GM21825 (cell line): Measurements from ENCODE around the gene SERPINB2.

ENCODE experiments used
- ATAC-seq: cut with Tn5 transposase; IDR thresholded peaks from one replicate; pipeline ENCODE4 v1.9.1; 2021; ENCODE audit warnings: mild to moderate bottlenecking, moderate library complexity; ENCODE audit not compliant: unreplicated experiment

Gene SERPINB2, protein sequence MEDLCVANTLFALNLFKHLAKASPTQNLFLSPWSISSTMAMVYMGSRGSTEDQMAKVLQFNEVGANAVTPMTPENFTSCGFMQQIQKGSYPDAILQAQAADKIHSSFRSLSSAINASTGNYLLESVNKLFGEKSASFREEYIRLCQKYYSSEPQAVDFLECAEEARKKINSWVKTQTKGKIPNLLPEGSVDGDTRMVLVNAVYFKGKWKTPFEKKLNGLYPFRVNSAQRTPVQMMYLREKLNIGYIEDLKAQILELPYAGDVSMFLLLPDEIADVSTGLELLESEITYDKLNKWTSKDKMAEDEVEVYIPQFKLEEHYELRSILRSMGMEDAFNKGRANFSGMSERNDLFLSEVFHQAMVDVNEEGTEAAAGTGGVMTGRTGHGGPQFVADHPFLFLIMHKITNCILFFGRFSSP

GRCh38 chr18:63887424-63887823 is at the start of gene SERPINB2:
SERPINB2 (plus strand) TSS chr18:63887705; CDS start chr18:63891445, 3,740 bp downstream.
- ATAC-seq = no peak

GRCh38 chr18:63843008-63843407 is 44.5 kb upstream of the SERPINB2 start:
- ATAC-seq = no peak

DNA sequence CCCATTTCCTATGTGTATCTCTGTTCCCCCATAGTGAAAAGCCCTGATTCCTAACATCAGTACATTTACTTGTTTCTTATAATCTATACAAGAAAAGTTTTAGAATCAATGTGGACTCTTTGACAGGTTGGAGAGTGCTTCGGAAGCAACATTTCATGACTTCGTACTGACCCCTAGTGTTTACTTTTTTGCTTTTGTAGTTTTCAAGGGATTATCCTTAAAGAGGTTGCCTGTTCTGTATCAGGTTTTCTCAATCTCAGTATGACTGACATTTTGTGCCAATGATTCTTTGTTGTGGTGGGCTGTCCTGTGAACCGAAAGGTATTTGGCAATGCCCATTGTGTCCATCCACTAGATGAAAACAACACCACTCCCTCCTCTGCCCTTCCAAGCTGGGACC is 43.3 kb upstream of the SERPINB2 start:
- ATAC-seq = peak; percentile 51

DNA sequence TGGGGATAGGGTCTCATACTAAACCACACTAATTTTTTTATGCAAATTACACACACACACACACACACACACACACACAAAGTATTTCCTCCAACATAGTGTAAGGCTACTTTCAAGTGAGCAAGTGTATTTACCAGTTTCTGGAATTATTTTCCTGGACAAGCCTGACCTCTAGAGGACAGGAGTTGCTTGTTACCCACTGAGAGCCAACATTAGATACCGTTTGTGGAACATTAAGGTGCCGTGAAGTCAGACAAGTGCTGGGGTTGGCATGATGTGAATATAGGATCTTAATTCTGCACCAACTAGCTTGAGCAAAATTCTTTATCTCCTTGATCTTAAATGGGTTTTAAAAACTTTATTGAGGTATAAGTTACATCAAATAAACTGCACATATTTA is 39.3 kb upstream of the SERPINB2 start:
- ATAC-seq = peak; percentile 64

- ATAC-seq = peak; percentile 67
Measured at GRCh38 chr18:63850020-63850419, 37.5 kb upstream of the SERPINB2 start.

- ATAC-seq = no peak
Measured at GRCh38 chr18:63850636-63851035, 36.9 kb upstream of the SERPINB2 start.

DNA sequence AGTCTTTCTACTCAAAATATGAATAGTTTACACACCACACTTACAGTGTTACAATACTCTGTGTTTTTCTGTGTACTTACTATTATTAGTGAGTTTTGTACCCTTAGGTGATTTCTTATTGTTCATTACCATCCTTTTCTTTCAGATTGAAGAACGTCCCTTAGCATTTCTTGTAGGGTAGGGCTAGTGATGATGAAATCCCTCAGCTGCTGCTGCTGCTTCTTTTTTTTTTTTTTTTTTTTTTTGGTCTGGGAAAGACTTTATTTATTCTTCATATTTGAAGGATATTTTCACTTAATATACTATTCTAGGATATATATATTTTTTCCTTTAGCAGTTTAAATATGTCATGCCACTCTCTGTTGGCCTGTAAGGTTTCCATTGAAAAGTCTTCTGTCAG is 29.0 kb upstream of the SERPINB2 start:
- no peak for ATAC-seq

- no peak for ATAC-seq
Measured at GRCh38 chr18:63859781-63860475, 27.6 kb upstream of the SERPINB2 start.

DNA sequence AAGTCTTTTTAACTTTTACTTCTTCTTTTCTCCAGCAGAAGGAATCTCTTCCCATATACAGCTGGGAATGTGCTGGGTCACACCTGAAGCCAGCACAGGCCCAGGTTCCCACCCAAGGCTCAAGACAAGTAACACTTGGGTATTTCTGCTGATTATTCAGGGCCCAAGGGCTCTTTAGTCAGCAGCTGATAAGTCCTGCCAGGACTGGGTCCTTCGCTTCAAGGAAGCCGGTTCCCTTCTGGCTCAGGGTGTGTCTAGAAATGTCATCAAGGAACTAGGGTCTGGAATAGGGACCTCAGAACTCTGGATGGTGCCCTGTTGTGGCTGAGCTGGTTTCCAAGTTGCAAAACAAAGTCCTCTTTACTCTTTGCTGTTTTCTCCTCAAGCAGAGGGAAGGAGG is 27.0 kb upstream of the SERPINB2 start:
- no peak for ATAC-seq

DNA sequence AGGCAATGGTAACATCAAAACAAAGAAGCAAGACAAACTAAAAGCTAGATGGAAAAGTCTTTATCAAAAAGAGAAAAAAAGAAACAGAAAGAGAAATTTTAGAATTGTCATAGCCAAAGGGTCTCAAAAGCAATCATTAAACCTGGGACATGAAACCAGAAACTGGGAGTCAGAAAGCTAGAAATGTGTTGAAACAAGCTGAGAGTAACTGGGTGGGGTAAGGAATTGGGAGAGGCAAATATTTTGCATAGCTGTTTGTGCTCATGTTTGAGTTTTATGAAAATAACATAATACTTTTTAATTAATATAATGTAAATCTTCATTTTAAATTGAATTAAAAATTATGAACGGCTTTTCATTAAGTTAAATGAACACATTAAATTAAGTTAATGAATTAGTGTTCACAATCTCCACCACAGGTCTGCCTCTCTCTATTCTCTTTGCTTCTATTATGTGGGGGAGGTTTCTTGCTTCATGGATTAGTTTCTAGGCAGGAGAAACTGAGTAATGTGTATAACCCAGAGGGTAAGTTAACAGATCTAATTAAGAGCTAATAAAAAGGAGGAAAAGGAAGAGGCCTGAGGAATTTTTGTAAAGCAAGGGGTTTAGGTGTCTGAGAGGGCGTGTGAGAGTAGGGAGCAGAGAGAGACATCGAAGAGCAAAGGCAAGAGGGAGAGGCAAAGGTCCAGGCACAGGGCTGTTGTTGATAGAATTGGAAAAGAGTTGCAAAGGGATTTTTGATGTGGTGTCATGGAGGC is 20.0 kb upstream of the SERPINB2 start:
- ATAC-seq = no peak

GRCh38 chr18:63868546-63868945 is 19.0 kb upstream of the SERPINB2 start:
- no peak for ATAC-seq

GRCh38 chr18:63869374-63869773 is 18.1 kb upstream of the SERPINB2 start:
- no peak for ATAC-seq

GRCh38 chr18:63869851-63870250 is 17.7 kb upstream of the SERPINB2 start:
- ATAC-seq = no peak

DNA sequence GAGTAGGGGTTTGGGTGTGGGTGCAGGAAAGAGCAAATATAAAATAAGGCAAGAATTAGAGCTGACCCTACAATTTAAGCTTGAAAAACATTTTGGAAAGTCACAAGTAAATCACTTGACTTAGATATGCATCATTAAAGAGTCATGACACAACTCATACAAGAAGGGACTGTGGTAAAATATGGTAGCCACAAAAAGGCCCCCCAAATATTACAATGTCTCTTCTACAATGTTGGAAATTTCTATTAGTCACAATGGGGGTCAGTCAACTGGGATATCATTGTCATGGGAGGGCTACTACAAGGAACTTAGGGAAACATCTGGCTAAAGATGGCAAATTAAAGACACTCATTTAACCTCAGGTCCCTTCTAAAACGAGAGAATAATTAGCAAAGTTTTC is 15.7 kb upstream of the SERPINB2 start:
- no peak for ATAC-seq

DNA sequence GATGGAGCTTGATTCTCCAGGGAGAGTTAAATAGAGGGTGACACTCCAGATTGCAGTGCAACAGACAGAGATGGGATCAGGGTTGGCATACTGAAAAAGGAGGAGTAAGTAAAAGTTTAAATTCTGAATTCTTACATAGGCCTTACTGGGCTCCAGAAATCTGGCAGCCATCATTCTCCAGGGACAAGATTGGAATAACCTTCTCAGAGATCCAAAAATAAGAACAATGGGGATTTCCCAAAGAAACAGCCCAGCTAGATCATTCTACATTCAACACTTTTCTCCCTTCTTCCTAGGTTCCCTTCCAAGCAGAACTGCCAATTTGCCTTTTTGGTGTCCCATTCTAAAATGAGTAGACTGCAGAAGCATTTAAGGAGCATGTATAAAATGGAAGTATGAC is 14.9 kb upstream of the SERPINB2 start:
- ATAC-seq = no peak

DNA sequence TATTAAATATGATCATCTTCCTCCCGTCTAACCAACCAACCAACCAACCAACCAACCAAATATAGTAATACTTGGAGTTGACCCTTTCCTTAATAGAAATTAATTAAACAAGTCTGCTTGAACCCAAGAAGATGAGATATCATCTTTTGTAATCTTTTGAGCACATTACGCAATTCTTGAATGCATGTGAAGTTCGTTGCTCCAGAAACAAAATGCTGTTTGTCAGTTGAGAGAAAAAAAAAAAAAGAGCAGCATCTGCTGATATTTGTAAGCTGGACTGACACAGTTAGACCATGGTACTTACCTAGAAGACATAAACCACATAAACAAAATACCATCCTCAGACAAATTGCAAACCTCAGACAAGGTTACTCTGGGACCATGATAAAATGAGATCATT is 9.2 kb upstream of the SERPINB2 start:
- ATAC-seq = no peak

DNA sequence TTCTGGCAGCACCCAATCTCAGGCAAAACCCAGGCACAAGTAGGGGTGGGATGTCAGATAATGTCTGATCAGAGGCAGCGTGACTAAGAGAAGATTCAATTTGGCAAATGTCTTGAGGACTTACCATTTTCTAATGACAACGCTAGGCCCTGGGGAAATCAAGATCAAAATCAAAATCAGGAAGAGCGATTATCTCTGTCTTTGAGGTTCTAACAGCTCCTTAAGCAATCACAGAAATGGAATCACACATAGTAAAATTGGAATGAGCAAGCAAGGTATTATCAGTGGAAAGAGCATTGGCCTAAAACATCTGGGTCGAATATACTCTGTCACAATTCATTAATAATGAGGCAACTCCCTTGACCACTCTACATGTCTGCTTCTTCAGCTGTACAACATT is 8.6 kb upstream of the SERPINB2 start:
- no peak for ATAC-seq

GRCh38 chr18:63879709-63880108 is 7.8 kb upstream of the SERPINB2 start:
- no peak for ATAC-seq

GRCh38 chr18:63881851-63882250 is 5.7 kb upstream of the SERPINB2 start:
- no peak for ATAC-seq

DNA sequence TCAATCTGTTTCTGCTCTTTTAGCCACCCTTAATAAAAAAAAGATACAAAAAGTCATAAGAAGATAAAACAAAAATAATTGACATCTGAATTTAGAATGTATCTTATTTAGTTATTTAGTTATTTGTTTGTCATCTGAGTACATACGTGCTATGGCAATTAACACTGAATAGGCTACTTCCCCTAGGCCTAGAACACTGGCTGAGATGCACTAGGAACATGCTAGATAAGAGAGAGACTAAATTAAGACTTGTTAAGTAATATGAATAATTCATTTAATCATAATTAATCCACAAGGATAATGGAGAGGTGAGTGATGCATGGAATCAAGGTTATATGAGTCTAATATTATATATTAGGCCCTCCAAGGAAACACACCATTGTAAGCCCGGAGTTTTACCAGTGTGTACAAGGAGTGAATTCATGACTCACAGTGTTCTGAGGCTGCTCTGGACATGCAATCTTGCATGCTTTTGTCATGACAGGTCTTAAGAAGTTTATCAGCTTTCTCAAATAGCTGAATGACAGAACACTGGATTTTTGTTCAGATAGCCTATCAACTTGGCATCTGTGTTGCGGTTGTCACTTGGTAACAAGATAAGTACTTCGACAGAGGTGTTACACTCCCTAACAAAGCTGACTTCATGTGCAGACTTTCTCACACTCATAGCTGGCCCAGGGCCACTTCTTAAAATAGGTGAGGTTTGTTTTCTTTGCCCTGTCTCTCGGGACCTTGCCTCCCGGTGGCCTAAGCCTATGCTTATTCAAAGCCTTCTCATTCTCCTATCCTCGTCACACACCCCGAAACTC is 5.0 kb upstream of the SERPINB2 start:
- no peak for ATAC-seq

- no peak for ATAC-seq
Measured at GRCh38 chr18:63883617-63884016, 3.9 kb upstream of the SERPINB2 start.
